Epidermal melanocyte (primary cell): ENCODE results near the gene CEACAM19.
"Not testable (repeated sequence)": the region's sequence is repeated elsewhere in the genome, so short reads cannot be mapped to it uniquely, and the experiment has no call there.

Experiments used
- DNase-seq: peaks from one replicate; pipeline ENCODE4 v3.0.0; 2011; ENCODE audit warnings: low spot score; ENCODE audit not compliant: insufficient read length

Gene CEACAM19

GRCh38 chr19:44700547-44700946, 29.3 kb downstream of the CEACAM19 start:
- no peak for DNase-seq

GRCh38 chr19:44701228-44701627, 29.9 kb downstream of the CEACAM19 start:
- DNase-seq = no peak

GRCh38 chr19:44702551-44703176, 31.4 kb downstream of the CEACAM19 start:
- no peak for DNase-seq

- DNase-seq = no peak
Measured at GRCh38 chr19:44703336-44704078, 32.2 kb downstream of the CEACAM19 start.

- DNase-seq = no peak
Measured at GRCh38 chr19:44704982-44705381, 33.7 kb downstream of the CEACAM19 start.

- DNase-seq = no peak
Measured at GRCh38 chr19:44705502-44706010, 34.3 kb downstream of the CEACAM19 start.

- DNase-seq = no peak
Measured at GRCh38 chr19:44706506-44707236, 35.4 kb downstream of the CEACAM19 start.

GRCh38 chr19:44707794-44708193, 36.5 kb downstream of the CEACAM19 start:
- no peak for DNase-seq

- no peak for DNase-seq
Measured at GRCh38 chr19:44708940-44709339, 37.7 kb downstream of the CEACAM19 start.

GRCh38 chr19:44709434-44710266, 38.4 kb downstream of the CEACAM19 start:
- DNase-seq = not testable (repeated sequence)

GRCh38 chr19:44710483-44710882, 39.2 kb downstream of the CEACAM19 start:
- DNase-seq = no peak

- DNase-seq = no peak
Measured at GRCh38 chr19:44712864-44713515, 41.7 kb downstream of the CEACAM19 start.

- DNase-seq = no peak
Measured at GRCh38 chr19:44714597-44715169, 43.4 kb downstream of the CEACAM19 start.

GRCh38 chr19:44717603-44718002, 46.3 kb downstream of the CEACAM19 start:
- no peak for DNase-seq

- DNase-seq = no peak
Measured at GRCh38 chr19:44718441-44719261, 47.4 kb downstream of the CEACAM19 start.

GRCh38 chr19:44719262-44719701, 48.0 kb downstream of the CEACAM19 start:
- no peak for DNase-seq

GRCh38 chr19:44720396-44720795, 49.1 kb downstream of the CEACAM19 start:
- not testable (repeated sequence) for DNase-seq

- DNase-seq = no peak
Measured at GRCh38 chr19:44720945-44721344, 49.7 kb downstream of the CEACAM19 start.

- DNase-seq = not testable (repeated sequence)
Measured at GRCh38 chr19:44721369-44721768, 50.1 kb downstream of the CEACAM19 start.
